Stimulated activated CD4-positive, alpha-beta T cell treated with anti-CD3 and anti-CD28 coated beads, Interleukin-1b, Interleukin-23, amount 100 ng/mL, for 1 hour (primary cell): Measurements from ENCODE around the gene CNPY4.

ENCODE experiments used
- DNase-seq, 2 donors: peaks; one replicate each; pipeline ENCODE4 v3.0.0-alpha.2; 2020; ENCODE audit warnings: low read depth in 2 of 2

CNPY4 gene, protein sequence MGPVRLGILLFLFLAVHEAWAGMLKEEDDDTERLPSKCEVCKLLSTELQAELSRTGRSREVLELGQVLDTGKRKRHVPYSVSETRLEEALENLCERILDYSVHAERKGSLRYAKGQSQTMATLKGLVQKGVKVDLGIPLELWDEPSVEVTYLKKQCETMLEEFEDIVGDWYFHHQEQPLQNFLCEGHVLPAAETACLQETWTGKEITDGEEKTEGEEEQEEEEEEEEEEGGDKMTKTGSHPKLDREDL

GRCh38 chr7:100119072-100119969, at the start of gene CNPY4, which contains the start of gene TAF6:
CNPY4 (plus strand) TSS chr7:100119634; CDS start chr7:100119745, 111 bp downstream.
TAF6 (minus strand) TSS chr7:100119358; CDS start chr7:100114209, 5,149 bp downstream.
- DNase-seq, result peak; percentile 88 to 92

GRCh38 chr7:100069991-100070390, 49.4 kb upstream of the CNPY4 start:
- DNase-seq, result no peak

GRCh38 chr7:100071018-100071723, 48.3 kb upstream of the CNPY4 start:
- DNase-seq, result no peak

GRCh38 chr7:100072462-100072861, 47.0 kb upstream of the CNPY4 start:
- no peak for DNase-seq

DNA sequence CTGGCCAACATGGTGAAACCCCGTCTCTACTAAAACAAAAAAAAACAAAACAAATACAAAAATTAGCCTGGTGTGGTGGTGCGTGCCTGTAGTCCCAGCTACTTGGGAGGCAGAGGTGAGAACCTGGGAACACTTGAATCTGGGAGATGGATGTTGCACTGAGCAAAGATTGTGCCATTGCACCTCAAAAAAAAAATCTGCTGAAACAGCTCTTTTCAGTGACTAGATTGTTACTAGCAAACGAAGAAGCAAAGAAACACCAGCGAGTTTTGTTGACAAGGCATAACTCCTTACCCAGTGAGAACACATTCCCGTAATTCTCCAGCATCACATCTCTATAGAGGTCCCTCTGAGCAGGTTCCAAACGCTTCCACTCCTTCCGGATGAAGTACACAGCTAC, 44.6 kb upstream of the CNPY4 start:
- no peak for DNase-seq

GRCh38 chr7:100075418-100075817, 44.0 kb upstream of the CNPY4 start:
- DNase-seq, result no peak

GRCh38 chr7:100077205-100077604, 42.2 kb upstream of the CNPY4 start:
- DNase-seq, result no peak

GRCh38 chr7:100079024-100079560, 40.3 kb upstream of the CNPY4 start:
- no peak for DNase-seq

DNA sequence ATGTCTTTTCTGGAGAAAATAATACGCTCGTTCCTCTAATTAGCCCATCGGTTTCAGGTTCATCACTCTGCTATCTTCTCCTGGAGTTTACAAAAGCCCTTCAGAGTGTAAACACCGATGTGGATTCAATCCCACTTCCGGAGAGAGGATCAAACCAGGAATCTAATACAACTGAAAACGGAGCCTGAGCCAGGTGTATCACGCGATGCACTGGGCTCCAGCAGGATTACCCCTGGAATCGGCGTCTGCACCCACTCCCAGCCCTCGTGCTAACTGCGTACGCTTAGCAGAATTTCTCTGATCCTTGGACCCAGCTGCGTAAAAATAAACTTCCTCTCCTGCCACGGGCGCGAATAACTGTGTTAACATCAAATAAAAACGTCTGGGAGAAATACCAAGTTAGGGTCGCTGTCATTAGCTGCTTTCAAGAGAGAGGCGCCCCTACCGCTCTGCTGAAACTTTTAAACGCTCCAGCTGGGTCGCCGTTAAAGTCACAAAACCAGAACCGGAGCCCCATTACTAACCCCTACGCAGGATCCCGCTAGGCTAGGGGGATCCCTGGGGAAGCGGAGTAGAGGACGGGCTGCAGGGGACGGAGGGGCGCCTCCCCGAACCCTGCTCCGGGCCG, 38.4 kb upstream of the CNPY4 start:
- DNase-seq, result no peak

DNA sequence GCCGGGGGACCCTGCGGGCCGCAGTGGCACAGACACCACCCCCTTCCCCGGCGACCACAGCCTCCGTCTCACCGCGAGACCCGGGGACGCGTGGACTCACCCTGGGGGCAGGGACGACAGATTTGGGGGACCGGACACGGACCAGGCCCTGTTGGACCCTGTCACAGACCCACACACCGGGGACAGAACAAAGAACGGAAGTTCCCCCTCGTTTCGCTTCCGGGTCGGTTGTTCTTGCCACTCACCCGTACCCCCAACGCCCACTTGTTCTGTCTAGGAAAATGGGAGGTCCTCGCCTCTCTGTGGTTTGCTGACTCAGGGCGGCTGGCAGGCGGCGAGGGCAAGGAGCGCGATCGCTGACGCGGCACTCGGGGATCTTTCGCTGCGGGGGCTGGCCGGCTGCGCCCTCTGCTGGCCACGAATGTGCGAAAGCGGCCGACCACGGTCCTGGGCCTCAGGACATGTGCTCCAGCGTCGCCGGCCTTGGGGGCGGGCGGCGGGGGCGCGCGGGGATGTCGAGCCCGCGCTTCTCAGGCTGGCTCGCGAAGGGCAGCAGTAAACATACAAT, 37.8 kb upstream of the CNPY4 start, which contains the start of gene ZNF3:
Gene ZNF3 (minus strand): TSS at position 189 of the 568 bp plus-strand sequence. CDS start 4,366 bp downstream, outside the sequence.
- peak; percentile 87 to 94 for DNase-seq

GRCh38 chr7:100082978-100083377, 36.5 kb upstream of the CNPY4 start:
- no peak for DNase-seq

DNA sequence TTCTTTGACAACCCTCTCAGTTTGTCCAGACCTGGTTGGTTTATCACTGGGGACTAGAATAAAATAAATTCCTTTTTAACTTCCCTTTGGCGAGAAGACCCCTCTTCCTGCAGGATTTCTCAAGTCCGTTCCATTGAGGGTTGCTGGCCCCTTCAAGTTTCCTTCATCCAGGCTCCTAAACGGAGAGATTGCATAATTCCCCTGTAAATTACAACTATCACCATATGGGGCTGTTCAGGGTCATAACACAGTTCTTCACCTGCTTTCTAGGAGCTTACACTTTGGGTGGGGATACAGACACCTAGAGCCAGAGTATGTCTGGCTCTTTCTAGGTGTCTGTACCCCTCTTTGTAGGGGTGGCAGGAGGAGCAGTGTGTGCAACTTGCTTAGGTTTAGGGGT, 33.9 kb upstream of the CNPY4 start:
- no peak for DNase-seq

- DNase-seq, result no peak
Measured at GRCh38 chr7:100087055-100087750, 32.2 kb upstream of the CNPY4 start.

DNA sequence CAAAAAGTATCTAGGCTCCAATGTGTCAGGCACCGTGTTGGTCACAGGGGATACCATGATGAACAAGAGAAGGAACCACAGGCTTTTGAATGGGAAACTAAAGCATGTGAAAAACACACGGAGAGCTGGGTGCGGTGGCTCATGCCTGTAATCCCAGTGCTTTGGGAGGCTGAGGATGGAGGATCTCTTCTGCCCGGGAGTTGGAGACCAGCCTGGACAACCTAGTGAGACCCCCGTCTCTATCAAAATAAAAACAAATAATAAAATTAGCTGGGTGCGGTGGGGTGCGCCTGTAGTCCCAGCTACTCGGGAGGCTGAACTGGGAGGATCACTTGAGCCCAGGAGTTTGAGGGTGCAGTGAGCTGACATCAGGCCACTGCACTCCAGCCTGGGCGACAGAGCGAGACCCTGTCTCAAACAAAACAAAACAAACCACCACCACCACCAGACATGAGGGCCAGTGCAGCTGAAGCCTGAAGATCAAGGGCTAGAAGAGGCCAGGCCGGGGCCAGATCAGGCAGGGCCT, 31.3 kb upstream of the CNPY4 start:
- no peak for DNase-seq

- DNase-seq, result peak; percentile 69 to 88
Measured at GRCh38 chr7:100088621-100089457, 30.6 kb upstream of the CNPY4 start, which contains the start of gene COPS6. COPS6 (plus strand) TSS chr7:100088969; CDS start chr7:100088991, 22 bp downstream.

DNA sequence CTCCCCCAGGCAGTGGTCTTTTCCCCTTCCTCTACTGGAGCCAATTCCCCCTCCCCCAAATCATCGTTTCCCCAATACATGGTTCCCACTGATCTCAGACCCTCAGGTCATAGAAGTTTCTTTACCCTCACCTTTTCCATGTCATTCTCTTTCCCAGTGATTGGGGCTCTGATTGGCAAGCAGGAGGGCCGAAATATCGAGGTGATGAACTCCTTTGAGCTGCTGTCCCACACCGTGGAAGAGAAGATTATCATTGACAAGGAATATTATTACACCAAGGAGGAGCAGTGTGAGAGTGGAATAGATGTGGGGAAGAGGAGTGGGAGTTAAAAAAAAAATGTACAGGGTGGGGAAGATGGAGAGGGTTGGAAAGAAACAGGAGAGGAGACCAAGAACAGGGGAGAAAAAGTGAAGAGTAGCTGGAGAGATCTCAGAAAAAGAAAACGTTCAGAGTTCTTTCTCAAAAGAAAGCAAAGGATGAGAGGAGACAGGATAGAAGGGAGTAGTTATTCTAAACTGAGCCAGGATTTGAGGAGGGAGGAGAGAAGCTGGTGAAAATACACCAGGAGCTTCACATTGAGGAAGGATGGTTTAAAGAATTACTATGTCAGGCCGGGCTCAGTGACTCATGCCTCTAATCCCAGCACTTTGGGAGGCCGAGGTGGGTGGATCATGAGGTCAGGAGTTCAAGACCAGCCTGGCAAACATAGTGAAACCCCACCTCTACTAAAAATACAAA, 29.8 kb upstream of the CNPY4 start:
- no peak for DNase-seq

DNA sequence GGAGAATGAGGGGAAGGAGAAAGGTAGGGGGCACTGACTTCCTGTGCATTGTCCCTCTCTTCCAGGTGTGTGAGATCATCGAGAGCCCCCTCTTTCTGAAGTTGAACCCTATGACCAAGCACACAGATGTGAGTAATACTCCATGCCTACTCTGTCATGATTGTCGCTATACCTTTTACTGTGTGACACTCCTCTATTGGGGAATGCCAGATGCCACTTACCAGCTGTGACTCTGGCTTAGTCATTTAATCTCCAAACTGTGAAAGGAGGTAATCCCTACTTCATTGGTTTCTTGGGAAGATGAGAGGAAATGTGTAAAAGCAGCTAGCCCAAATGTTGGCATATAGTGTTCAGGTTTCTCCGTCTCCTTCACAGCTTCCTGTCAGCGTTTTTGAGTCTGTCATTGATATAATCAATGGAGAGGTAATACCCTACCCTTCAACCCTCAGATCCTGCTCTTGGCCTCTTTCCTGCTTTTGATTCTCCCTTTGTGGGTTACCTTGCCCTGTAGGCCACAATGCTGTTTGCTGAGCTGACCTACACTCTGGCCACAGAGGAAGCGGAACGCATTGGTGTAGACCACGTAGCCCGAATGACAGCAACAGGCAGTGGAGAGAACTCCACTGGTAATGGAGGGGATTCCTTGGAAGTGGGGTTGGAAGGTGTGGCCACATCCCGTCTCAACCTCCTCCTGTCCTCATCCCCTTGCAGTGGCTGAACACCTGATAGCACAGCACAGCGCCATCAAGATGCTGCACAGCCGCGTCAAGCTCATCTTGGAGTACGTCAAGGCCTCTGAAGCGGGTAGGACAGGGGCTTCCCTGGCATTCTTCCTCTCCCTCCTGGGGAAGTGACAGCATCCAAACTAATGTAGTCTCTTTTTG, 28.7 kb upstream of the CNPY4 start:
- DNase-seq, result no peak
